Neuronal stem cell (in vitro differentiated cells): ENCODE measurements around the gene TYMP.

ENCODE experiments used
- DNase-seq: peaks from one replicate; pipeline ENCODE4 v3.0.0-alpha.2; 2013; ENCODE audit warnings: low spot score
- H2AFZ ChIP-seq: one replicate; pipeline ENCODE4 v1.6.1; 2013; ENCODE audit warnings: mild to moderate bottlenecking, low read length, inconsistent platforms
- H2AK5ac ChIP-seq: 2 replicates; pipeline ENCODE4 v1.6.1; 2013; ENCODE audit warnings: low read depth, mild to moderate bottlenecking, inconsistent platforms, low read length, moderate library complexity, mixed read lengths
- H2BK120ac ChIP-seq: 2 replicates; pipeline ENCODE4 v1.6.1; 2013; ENCODE audit warnings: low read depth, mild to moderate bottlenecking, inconsistent platforms, low read length, moderate library complexity, mixed read lengths
- H2BK12ac ChIP-seq: one replicate; pipeline ENCODE4 v1.6.1; 2013; ENCODE audit warnings: low read length, inconsistent platforms
- H2BK15ac ChIP-seq: 2 replicates; pipeline ENCODE4 v1.6.1; 2013; ENCODE audit warnings: mild to moderate bottlenecking, low read length, inconsistent platforms, mixed read lengths
- H2BK5ac ChIP-seq: one replicate; pipeline ENCODE4 v1.6.1; 2013; ENCODE audit warnings: inconsistent platforms, mild to moderate bottlenecking, low read length, moderate library complexity
- H3K14ac ChIP-seq: one replicate; pipeline ENCODE4 v1.6.1; 2013; ENCODE audit warnings: low read length, inconsistent platforms
- H3K18ac ChIP-seq: 2 replicates; pipeline ENCODE4 v1.6.1; 2013; ENCODE audit warnings: low read length, inconsistent platforms
- H3K23ac ChIP-seq: 2 replicates; pipeline ENCODE4 v1.6.1; 2013; ENCODE audit warnings: low read depth, mild to moderate bottlenecking, mixed read lengths, low read length, inconsistent platforms; ENCODE audit not compliant: poor library complexity
- H3K27ac ChIP-seq: replicated peaks from 3 replicates; pipeline ENCODE4 v1.5.1; 2013; ENCODE audit warnings: low read length, inconsistent platforms
- H3K27me3 ChIP-seq, 3 experiments: 2 replicates each; pipeline ENCODE4 v1.6.1; 2013; ENCODE audit warnings: low read length in 3 of 3, mild to moderate bottlenecking in 2 of 3, inconsistent platforms in 1 of 3, low read depth in 1 of 3, mixed read lengths in 1 of 3, moderate library complexity in 1 of 3; ENCODE audit not compliant: control insufficient read depth in 3 of 3, insufficient read depth in 3 of 3
- H3K36me3 ChIP-seq, 2 donors: replicated peaks in 1 of 2; 2 replicates each; pipeline ENCODE4 v1.6.1; 2013; ENCODE audit warnings: low read length in 2 of 2; ENCODE audit not compliant: control insufficient read depth in 2 of 2, insufficient read depth in 2 of 2
- H3K4ac ChIP-seq: 2 replicates; pipeline ENCODE4 v1.6.1; 2013; ENCODE audit warnings: inconsistent platforms, mild to moderate bottlenecking, low read length, moderate library complexity
- H3K4me1 ChIP-seq, 2 donors: 1 replicate in 1 of 2; 2 replicates in 1 of 2; pipeline ENCODE4 v1.6.1; 2013; ENCODE audit warnings: low read length in 2 of 2, low read depth in 1 of 2; ENCODE audit not compliant: control insufficient read depth in 2 of 2, insufficient read depth in 1 of 2
- H3K4me2 ChIP-seq: one replicate; pipeline ENCODE4 v1.6.1; 2013; ENCODE audit warnings: mild to moderate bottlenecking, low read length, inconsistent platforms; ENCODE audit not compliant: insufficient read depth, poor library complexity, severe bottlenecking
- H3K4me3 ChIP-seq, 2 donors: 2 replicates each; pipeline ENCODE4 v1.5.1; 2013; ENCODE audit warnings: low read length in 2 of 2, mild to moderate bottlenecking in 2 of 2, inconsistent platforms in 1 of 2, moderate library complexity in 1 of 2
- H3K79me1 ChIP-seq: one replicate; pipeline ENCODE4 v1.6.1; 2013; ENCODE audit warnings: low read depth, mild to moderate bottlenecking, inconsistent platforms, low read length, moderate library complexity
- H3K9ac ChIP-seq: one replicate; pipeline ENCODE4 v1.6.1; 2013; ENCODE audit warnings: mild to moderate bottlenecking, low read depth, low read length, inconsistent platforms; ENCODE audit not compliant: poor library complexity
- H3K9me3 ChIP-seq, 2 donors: replicated peaks in 1 of 2; 2 replicates each; pipeline versions ENCODE3 to v1.6.1; 2013; ENCODE audit warnings: low read length in 2 of 2, mild to moderate bottlenecking in 2 of 2, inconsistent platforms in 1 of 2, low read depth in 1 of 2, mixed read lengths in 1 of 2, moderate library complexity in 1 of 2; ENCODE audit not compliant: control insufficient read depth in 2 of 2, insufficient read depth in 1 of 2
- H4K8ac ChIP-seq: one replicate; pipeline ENCODE4 v1.6.1; 2013; ENCODE audit warnings: low read depth, mild to moderate bottlenecking, inconsistent platforms, low read length, moderate library complexity
- H4K91ac ChIP-seq: one replicate; pipeline ENCODE4 v1.6.1; 2013; ENCODE audit warnings: low read length, low read depth, mild to moderate bottlenecking, inconsistent platforms; ENCODE audit not compliant: poor library complexity
- WGBS, 2 donors: extraction: QIAGEN DNeasy Blood & Tissue Kit; methylation state at CpG; one replicate each; pipeline ENCODE4 v1.1.7; 2013; ENCODE audit warnings: missing lambda C conversion rate in 2 of 2, mixed read lengths in 1 of 2; ENCODE audit not compliant: insufficient read length in 2 of 2, insufficient replicate concordance in 1 of 2; ENCODE audit errors: extremely low coverage in 2 of 2; 5-methylcytosine and 5-hydroxymethylcytosine counted together

Gene TYMP

DNA sequence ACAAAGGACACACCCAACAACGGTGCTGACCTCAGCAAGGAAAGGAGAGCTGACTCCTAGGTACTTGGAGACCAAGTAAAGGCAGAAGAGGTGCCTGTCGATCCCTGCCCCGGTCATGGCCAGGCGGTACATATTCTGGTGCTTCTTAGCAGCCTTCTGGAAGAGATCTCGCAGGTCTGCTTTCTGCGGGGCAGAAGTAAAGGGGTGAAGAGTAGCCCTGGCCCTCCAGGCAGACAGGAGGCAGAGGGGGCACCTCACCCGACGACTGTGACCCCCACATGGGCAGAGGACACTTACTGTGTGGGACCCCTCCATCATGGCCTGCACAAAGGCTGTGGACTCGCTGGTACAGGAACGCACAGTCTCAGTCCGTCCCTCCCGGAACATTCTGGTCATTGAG lies 41.0 kb upstream of the TYMP start:
- H3K36me3 ChIP-seq: peaks cover 56 to 72% of the 10 kb centered on the region in 2 donors
- H3K79me1 ChIP-seq: peaks cover 1% of the 10 kb centered on the region
- H3K9me3 ChIP-seq: no peaks in the 10 kb centered on the region
- no peak overlapping the region for H2BK120ac ChIP-seq
- no peak overlapping the region for H3K4me2 ChIP-seq
- H3K23ac ChIP-seq: no peak overlapping the region
- H3K27me3 ChIP-seq: no peaks in the 10 kb centered on the region
- no peak overlapping the region for H2AK5ac ChIP-seq
- H3K9ac ChIP-seq: no peak overlapping the region
- H3K4ac ChIP-seq: no peak overlapping the region
- DNase-seq: no peak
- H4K91ac ChIP-seq: no peak overlapping the region
- no peak overlapping the region for H3K18ac ChIP-seq
- H2BK12ac ChIP-seq: no peak overlapping the region
- WGBS, 2 donors: no CpG with 5 or more reads among the region's 12 CpGs
- H2AFZ ChIP-seq: no peak overlapping the region
- no peak overlapping the region for H4K8ac ChIP-seq
- H2BK5ac ChIP-seq: no peak overlapping the region
- H3K14ac ChIP-seq: no peak overlapping the region
- H3K27ac ChIP-seq: no peak overlapping the region
- H3K4me1 ChIP-seq: no peaks in the 10 kb centered on the region
- no peak overlapping the region for H2BK15ac ChIP-seq
- H3K4me3 ChIP-seq: no peak overlapping the region

- H3K79me1 ChIP-seq: peaks cover 1% of the 10 kb centered on the region
- H4K8ac ChIP-seq: no peak overlapping the region
- H3K4me2 ChIP-seq: no peak overlapping the region
- no CpG with 5 or more reads among the region's 13 CpGs for WGBS, 2 donors
- H3K4ac ChIP-seq: no peak overlapping the region
- no peak overlapping the region for H2BK15ac ChIP-seq
- H2BK120ac ChIP-seq: no peak overlapping the region
- no peaks in the 10 kb centered on the region for H3K4me1 ChIP-seq
- H3K27ac ChIP-seq: no peak overlapping the region
- no peak overlapping the region for H3K14ac ChIP-seq
- no peaks in the 10 kb centered on the region for H3K9me3 ChIP-seq
- H2BK5ac ChIP-seq: no peak overlapping the region
- peaks cover 54 to 72% of the 10 kb centered on the region in 2 donors for H3K36me3 ChIP-seq
- no peak overlapping the region for H2BK12ac ChIP-seq
- no peak overlapping the region for H3K23ac ChIP-seq
- DNase-seq: no peak
- H3K18ac ChIP-seq: no peak overlapping the region
- H3K4me3 ChIP-seq: no peak overlapping the region
- no peaks in the 10 kb centered on the region for H3K27me3 ChIP-seq
- H2AK5ac ChIP-seq: no peak overlapping the region
- peak overlapping the region; percentile 9 for H3K9ac ChIP-seq
- no peak overlapping the region for H4K91ac ChIP-seq
- no peak overlapping the region for H2AFZ ChIP-seq
Measured at GRCh38 chr22:50569896-50570535, 40.2 kb upstream of the TYMP start.

- peaks cover 0 to 4% (median 0%) of the 10 kb centered on the region in 3 experiments for H3K27me3 ChIP-seq
- DNase-seq: no peak
Measured at GRCh38 chr22:50569041-50569459, 39.2 kb upstream of the TYMP start.

GRCh38 chr22:50568626-50569025 lies 38.8 kb upstream of the TYMP start:
- Histone ChIP-seq H3K27ac (no peak overlapping the region), H3K79me1 (no peaks in the 10 kb centered on the region), H3K4me1 (peaks cover 0 to 2% of the 10 kb centered on the region in 2 donors), H3K36me3 (peaks cover 46 to 61% of the 10 kb centered on the region in 2 donors), H4K91ac (no peak overlapping the region), H3K14ac (peak overlapping the region; percentile 17), H3K4me2 (no peak overlapping the region), H3K4me3 (no peak overlapping the region), H3K9ac (no peak overlapping the region), H2BK12ac (no peak overlapping the region), H2BK5ac (no peak overlapping the region), H3K27me3 (peaks cover 0 to 4% (median 0%) of the 10 kb centered on the region in 3 experiments), H2AFZ (no peak overlapping the region), H4K8ac (no peak overlapping the region), H2BK120ac (no peak overlapping the region), H3K23ac (no peak overlapping the region), H2BK15ac (no peak overlapping the region), H3K4ac (no peak overlapping the region), H3K18ac (no peak overlapping the region), H3K9me3 (no peaks in the 10 kb centered on the region), H2AK5ac (no peak overlapping the region)
- no peak for DNase-seq
- WGBS, 2 donors: no CpG with 5 or more reads among the region's 7 CpGs

More at GRCh38 chr22:50569041-50569459, 39.2 kb upstream of the TYMP start:
- no peak overlapping the region for H3K27ac ChIP-seq
- H2BK5ac ChIP-seq: no peak overlapping the region
- H3K4me3 ChIP-seq: no peak overlapping the region
- no peak overlapping the region for H2AK5ac ChIP-seq
- no peak overlapping the region for H2BK15ac ChIP-seq
- H2BK12ac ChIP-seq: no peak overlapping the region
- no peak overlapping the region for H4K91ac ChIP-seq
- peaks cover 49 to 65% of the 10 kb centered on the region in 2 donors for H3K36me3 ChIP-seq
- no peaks in the 10 kb centered on the region for H3K4me1 ChIP-seq
- H3K4me2 ChIP-seq: no peak overlapping the region
- no peak overlapping the region for H3K18ac ChIP-seq
- H3K23ac ChIP-seq: no peak overlapping the region
- peaks cover under 1% of the 10 kb centered on the region for H3K79me1 ChIP-seq
- peak overlapping the region; percentile 82 for H4K8ac ChIP-seq
- H3K4ac ChIP-seq: no peak overlapping the region
- H2BK120ac ChIP-seq: no peak overlapping the region
- H3K14ac ChIP-seq: peak overlapping the region; percentile 56
- WGBS, 2 donors: no CpG with 5 or more reads among the region's 8 CpGs
- H2AFZ ChIP-seq: no peak overlapping the region
- H3K9ac ChIP-seq: no peak overlapping the region
- H3K9me3 ChIP-seq: no peaks in the 10 kb centered on the region
